Stimulated activated CD4-positive, alpha-beta T cell treated with anti-CD3 and anti-CD28 coated beads, TNF-alpha, amount 100 ng/mL, for 1 hour (primary cell): Measurements from ENCODE around the gene BTNL2.
"Not testable (repeated sequence)": the region's sequence is repeated elsewhere in the genome, so short reads cannot be mapped to it uniquely, and the experiment has no call there.

Experiments used
- DNase-seq, 3 donors: peaks; one replicate each; pipeline ENCODE4 v3.0.0-alpha.2; 2020; ENCODE audit warnings: low read depth in 3 of 3, low spot score in 1 of 3

BTNL2 gene

GRCh38 chr6:32406857-32407256 lies at the start of gene BTNL2:
Gene BTNL2 (minus strand): TSS chr6:32407181. CDS start chr6:32407123, 58 bp downstream.
- DNase-seq: no peak

- DNase-seq: no peak
These were observed 42.2 kb upstream of the BTNL2 start for GRCh38 chr6:32449088-32449736.

- DNase-seq: no peak
These were observed 41.0 kb upstream of the BTNL2 start for GRCh38 chr6:32447932-32448331.

GRCh38 chr6:32445321-32445854 lies 38.4 kb upstream of the BTNL2 start:
- DNase-seq: no peak

GRCh38 chr6:32444433-32444832 lies 37.5 kb upstream of the BTNL2 start:
- no peak for DNase-seq

GRCh38 chr6:32442977-32443552 lies 36.1 kb upstream of the BTNL2 start:
- DNase-seq: no peak

- no peak for DNase-seq
These were observed 35.3 kb upstream of the BTNL2 start for GRCh38 chr6:32442243-32442667.

- DNase-seq: no peak
These were observed 32.7 kb upstream of the BTNL2 start, which contains the start of gene HLA-DRA for GRCh38 chr6:32439602-32440214. Gene HLA-DRA (plus strand): TSS chr6:32439887. CDS start chr6:32439951, 64 bp downstream.

GRCh38 chr6:32439139-32439538 lies 32.2 kb upstream of the BTNL2 start:
- no peak for DNase-seq

GRCh38 chr6:32436995-32437836 lies 30.2 kb upstream of the BTNL2 start:
- DNase-seq: no peak

- no peak for DNase-seq
These were observed 29.2 kb upstream of the BTNL2 start for GRCh38 chr6:32436186-32436585.

GRCh38 chr6:32433950-32434349 lies 27.0 kb upstream of the BTNL2 start:
- DNase-seq: not testable (repeated sequence)

- DNase-seq: no peak
These were observed 25.1 kb upstream of the BTNL2 start for GRCh38 chr6:32432050-32432450.

- no peak for DNase-seq
These were observed 24.2 kb upstream of the BTNL2 start for GRCh38 chr6:32431142-32431541.

GRCh38 chr6:32430179-32430578 lies 23.2 kb upstream of the BTNL2 start:
- no peak for DNase-seq

GRCh38 chr6:32427934-32428474 lies 21.0 kb upstream of the BTNL2 start:
- DNase-seq: no peak

GRCh38 chr6:32427218-32427617 lies 20.2 kb upstream of the BTNL2 start:
- no peak for DNase-seq

GRCh38 chr6:32426338-32426737 lies 19.4 kb upstream of the BTNL2 start:
- no peak for DNase-seq

GRCh38 chr6:32424589-32425300 lies 17.8 kb upstream of the BTNL2 start:
- no peak for DNase-seq

GRCh38 chr6:32416036-32416435 lies 9.1 kb upstream of the BTNL2 start:
- no peak for DNase-seq
